WTC11 (cell line): ENCODE data around the gene KIF20B. TPM values are rescaled to one million over a fixed set of nuclear protein-coding genes. Genes with fewer than 3 reads are reported as not detected.

Experiments
- ATAC-seq: fragments of 200-7000 bp; cut with Tn5 transposase; 2 replicates; pipeline ENCODE4 v1.10.0; 2021; ENCODE audit warnings: mild to moderate bottlenecking, moderate library complexity
- CTCF ChIA-PET: fragments of 300-600 bp; sonication (Branson Sonifier 250); formaldehyde crosslinking; loops from one replicate; lab custom pipeline; 2021; ENCODE audit warnings: antibody characterized with exemption; lab: Charles Lee
- POLR2A ChIA-PET: fragments of 350-600 bp; sonication (Branson Sonifier 250); formaldehyde crosslinking; loops from one replicate; lab custom pipeline; 2021; ENCODE audit warnings: antibody characterized with exemption; lab: Charles Lee
- DNase-seq: peaks from one replicate; pipeline ENCODE4 v3.0.0; 2021; ENCODE audit warnings: low spot score
- H3K27ac Mint-ChIP-seq: 2 replicates; pipeline ENCODE4 v1.8.0; 2021; ENCODE audit warnings: mixed read lengths
- H3K27me3 Mint-ChIP-seq: 2 replicates; pipeline ENCODE4 v1.8.0; 2021; ENCODE audit warnings: low read depth, mild to moderate bottlenecking, moderate library complexity, mixed read lengths
- H3K36me3 Mint-ChIP-seq: 2 replicates; pipeline ENCODE4 v1.8.0; 2021; ENCODE audit warnings: mixed read lengths
- H3K4me1 Mint-ChIP-seq: 2 replicates; pipeline ENCODE4 v1.8.0; 2022; ENCODE audit warnings: mixed read lengths
- H3K4me3 Mint-ChIP-seq: 2 replicates; pipeline ENCODE4 v1.8.0; 2021; ENCODE audit warnings: mild to moderate bottlenecking, moderate library complexity, mixed read lengths
- H3K9me3 Mint-ChIP-seq: 2 replicates; pipeline ENCODE4 v1.8.0; 2021; ENCODE audit warnings: mixed read lengths
- ATF1 ChIP-seq: sonication (generic); formaldehyde crosslinking; IDR thresholded peaks from 2 replicates; pipeline ENCODE4 v1.8.1; 2023; ENCODE audit warnings: mild to moderate bottlenecking, moderate library complexity, missing genetic modification reagents
- E2F1 ChIP-seq: sonication (generic); formaldehyde crosslinking; IDR thresholded peaks from 2 replicates; pipeline ENCODE4 v1.8.0; 2022; ENCODE audit warnings: mild to moderate bottlenecking, missing genetic modification reagents
- E2F4 ChIP-seq: sonication (generic); formaldehyde crosslinking; IDR thresholded peaks from 2 replicates; pipeline ENCODE4 v1.8.1; 2022; ENCODE audit warnings: low read depth, mild to moderate bottlenecking, moderate library complexity, missing genetic modification reagents, borderline replicate concordance
- ETV6 ChIP-seq: sonication (generic); formaldehyde crosslinking; IDR thresholded peaks from 2 replicates; pipeline ENCODE4 v1.8.1; 2022; ENCODE audit warnings: mild to moderate bottlenecking, missing genetic modification reagents
- FOXJ3 ChIP-seq: sonication (generic); formaldehyde crosslinking; IDR thresholded peaks from 2 replicates; pipeline ENCODE4 v1.9.0; 2021; ENCODE audit warnings: missing genetic modification reagents, mild to moderate bottlenecking, borderline replicate concordance
- GTF2I ChIP-seq: fragments of 250-450 bp; sonication (Bioruptor Pico); conservative IDR thresholded peaks from 2 replicates; pipeline ENCODE4 v1.4.0; 2021; ENCODE audit warnings: mild to moderate bottlenecking
- HMGXB4 ChIP-seq: sonication (generic); formaldehyde crosslinking; IDR thresholded peaks from 2 replicates; pipeline ENCODE4 v1.8.1; 2023; ENCODE audit warnings: mild to moderate bottlenecking, moderate library complexity, missing genetic modification reagents
- IRF1 ChIP-seq: sonication (generic); formaldehyde crosslinking; IDR thresholded peaks from 2 replicates; pipeline ENCODE4 v1.8.0; 2023; ENCODE audit warnings: missing genetic modification reagents
- JAZF1 ChIP-seq: fragments of 250-450 bp; sonication (Bioruptor Pico); IDR thresholded peaks from 2 replicates; pipeline ENCODE4 v1.9.0; 2021; ENCODE audit warnings: moderate library complexity, mild to moderate bottlenecking, inconsistent platforms
- MYBL2 ChIP-seq: sonication (generic); formaldehyde crosslinking; IDR thresholded peaks from 2 replicates; pipeline ENCODE4 v1.8.1; 2023; ENCODE audit warnings: mild to moderate bottlenecking, moderate library complexity, missing genetic modification reagents
- TCF7 ChIP-seq: sonication (generic); formaldehyde crosslinking; IDR thresholded peaks from 2 replicates; pipeline ENCODE4 v1.8.0; 2022; ENCODE audit warnings: mild to moderate bottlenecking, low read depth, missing genetic modification reagents, moderate library complexity
- TEAD1 ChIP-seq: sonication (generic); formaldehyde crosslinking; IDR thresholded peaks from 2 replicates; pipeline ENCODE4 v1.8.0; 2022; ENCODE audit warnings: mild to moderate bottlenecking, missing genetic modification reagents
- ZNF121 ChIP-seq: sonication (generic); formaldehyde crosslinking; IDR thresholded peaks from 2 replicates; pipeline ENCODE4 v1.8.0; 2023; ENCODE audit warnings: missing genetic modification reagents
- ZNF219 ChIP-seq: sonication (generic); formaldehyde crosslinking; IDR thresholded peaks from 2 replicates; pipeline ENCODE4 v1.8.0; 2023; ENCODE audit warnings: missing genetic modification reagents, mild to moderate bottlenecking, borderline replicate concordance
- ZNF232 ChIP-seq: sonication (generic); formaldehyde crosslinking; IDR thresholded peaks from 2 replicates; pipeline ENCODE4 v1.8.0; 2022; ENCODE audit warnings: mild to moderate bottlenecking, missing genetic modification reagents
- ZNF263 ChIP-seq: sonication (generic); formaldehyde crosslinking; IDR thresholded peaks from 2 replicates; pipeline ENCODE4 v1.8.1; 2022; ENCODE audit warnings: low read depth, mild to moderate bottlenecking, moderate library complexity, missing genetic modification reagents
- ZNF512 ChIP-seq: sonication (generic); formaldehyde crosslinking; IDR thresholded peaks from 2 replicates; pipeline ENCODE4 v1.8.1; 2022; ENCODE audit warnings: missing genetic modification reagents, borderline replicate concordance
- ZSCAN18 ChIP-seq: fragments of 250-450 bp; sonication (Bioruptor Pico); IDR thresholded peaks from 2 replicates; pipeline ENCODE4 v2.1.2; 2022; ENCODE audit warnings: mild to moderate bottlenecking, moderate library complexity
- total RNA-seq: library from RNA; stranded (reverse); gene quantifications from 3 replicates; pipeline ENCODE4 v1.2.3, GENCODE V29; 2021

KIF20B gene
- total RNA-seq, 1 experiment from 2014 or later: 70.2 TPM

- Mint-ChIP-seq H3K36me3 (peaks cover 30% of the 10 kb centered on the region), H3K27me3 (no peaks in the 10 kb centered on the region; the same call in 1 of the 2 replicates), H3K4me1 (peaks cover 5% of the 10 kb centered on the region), H3K27ac (no peak overlapping the region), H3K9me3 (peaks cover 29% of the 10 kb centered on the region), H3K4me3 (no peak overlapping the region)
- POLR2A ChIA-PET: no interaction called here
- DNase-seq (no peak), ATAC-seq (no peak)
- CTCF ChIA-PET: no interaction called here
- TF ChIP-seq E2F4: no peak
- TF ChIP-seq ZNF263 (CRISPR knock-in tag): no peak
- no peak for TF ChIP-seq ZNF512 (CRISPR knock-in tag)
- TF ChIP-seq ZSCAN18: no peak
- TF ChIP-seq TEAD1 (CRISPR knock-in tag): no peak
- no peak for TF ChIP-seq JAZF1 (CRISPR knock-in tag)
- no peak for TF ChIP-seq ATF1 (CRISPR knock-in tag)
- no peak for TF ChIP-seq FOXJ3 (CRISPR knock-in tag)
- TF ChIP-seq GTF2I: no peak
- TF ChIP-seq ZNF232 (CRISPR knock-in tag): no peak
Measured at GRCh38 chr10:89657302-89657701, 44.1 kb upstream of the KIF20B start.

GRCh38 chr10:89659143-89660131 lies 42.0 kb upstream of the KIF20B start:
- Mint-ChIP-seq H3K4me3 (no peak overlapping the region), H3K27me3 (no peaks in the 10 kb centered on the region; the same call in 1 of the 2 replicates), H3K9me3 (peaks cover 26% of the 10 kb centered on the region), H3K36me3 (peaks cover 28% of the 10 kb centered on the region), H3K27ac (no peak overlapping the region), H3K4me1 (peaks cover 5% of the 10 kb centered on the region)
- no peak for ATAC-seq
- ChIA-PET CTCF (interaction anchor here (1.0 kb wide), 1 partner anchor 42 kb away, joined by 3 read pairs; the partner anchor contains the start of gene KIF20B), POLR2A (no interaction called here)
- no peak for DNase-seq
- TF ChIP-seq ZNF219 (no peak), ZNF121 (no peak), MYBL2 (CRISPR knock-in tag) (no peak), IRF1 (CRISPR knock-in tag) (no peak), ETV6 (CRISPR knock-in tag) (no peak), TCF7 (CRISPR knock-in tag) (no peak), HMGXB4 (CRISPR knock-in tag) (no peak), E2F1 (CRISPR knock-in tag) (no peak)
